Endothelial cell (in vitro differentiated cells): ENCODE results near the gene PA2G4. TPM values are rescaled to one million over a fixed set of nuclear protein-coding genes. Genes with fewer than 3 reads are reported as not detected.

Experiments
- DNase-seq: peaks from one replicate; pipeline ENCODE4 v3.0.0; 2021; ENCODE audit warnings: low spot score
- H3K27ac Mint-ChIP-seq: one replicate; pipeline ENCODE4 v1.8.0; 2021; ENCODE audit warnings: mixed read lengths, inconsistent platforms; ENCODE audit not compliant: unreplicated experiment
- H3K27me3 Mint-ChIP-seq: one replicate; pipeline ENCODE4 v1.8.0; 2021; ENCODE audit warnings: mild to moderate bottlenecking, moderate library complexity, mixed read lengths, inconsistent platforms; ENCODE audit not compliant: unreplicated experiment
- H3K36me3 Mint-ChIP-seq: one replicate; pipeline ENCODE4 v1.8.0; 2021; ENCODE audit warnings: mild to moderate bottlenecking, low read depth, mixed read lengths, inconsistent platforms; ENCODE audit not compliant: unreplicated experiment
- H3K4me1 Mint-ChIP-seq: one replicate; pipeline ENCODE4 v1.8.0; 2021; ENCODE audit warnings: mild to moderate bottlenecking, mixed read lengths, inconsistent platforms; ENCODE audit not compliant: unreplicated experiment
- H3K4me3 Mint-ChIP-seq: one replicate; pipeline ENCODE4 v1.8.0; 2021; ENCODE audit warnings: mild to moderate bottlenecking, mixed read lengths, inconsistent platforms; ENCODE audit not compliant: unreplicated experiment
- H3K9me3 Mint-ChIP-seq: one replicate; pipeline ENCODE4 v1.8.0; 2021; ENCODE audit warnings: mixed read lengths, inconsistent platforms; ENCODE audit not compliant: unreplicated experiment
- CTCF ChIP-seq: fragments of 200-600 bp; sonication (generic); IDR thresholded peaks from one replicate; pipeline ENCODE4 v1.5.0; 2021; ENCODE audit warnings: antibody characterized with exemption; ENCODE audit not compliant: unreplicated experiment
- total RNA-seq: library from RNA; stranded (reverse); fragmentation: NEBNext Ultra II Directional; extraction: Animal tissue kit (Norgen Biotek cat#: 25700); gene quantifications from one replicate; pipeline ENCODE4 v1.2.1, GENCODE V29; 2021; ENCODE audit not compliant: unreplicated experiment

The PA2G4 gene
- total RNA-seq, 1 donor from 2014 or later: 84.3 TPM

- no peak for TF ChIP-seq CTCF
- Mint-ChIP-seq H3K4me1 (peaks cover 23% of the 10 kb centered on the region), H3K36me3 (peaks cover 77% of the 10 kb centered on the region), H3K27me3 (peaks cover 16% of the 10 kb centered on the region), H3K4me3 (peak overlapping the region; percentile 81), H3K9me3 (no peaks in the 10 kb centered on the region), H3K27ac (no peak overlapping the region)
- no peak for DNase-seq
Observed at GRCh38 chr12:56137853-56138571, 33.7 kb downstream of the PA2G4 start.

DNA sequence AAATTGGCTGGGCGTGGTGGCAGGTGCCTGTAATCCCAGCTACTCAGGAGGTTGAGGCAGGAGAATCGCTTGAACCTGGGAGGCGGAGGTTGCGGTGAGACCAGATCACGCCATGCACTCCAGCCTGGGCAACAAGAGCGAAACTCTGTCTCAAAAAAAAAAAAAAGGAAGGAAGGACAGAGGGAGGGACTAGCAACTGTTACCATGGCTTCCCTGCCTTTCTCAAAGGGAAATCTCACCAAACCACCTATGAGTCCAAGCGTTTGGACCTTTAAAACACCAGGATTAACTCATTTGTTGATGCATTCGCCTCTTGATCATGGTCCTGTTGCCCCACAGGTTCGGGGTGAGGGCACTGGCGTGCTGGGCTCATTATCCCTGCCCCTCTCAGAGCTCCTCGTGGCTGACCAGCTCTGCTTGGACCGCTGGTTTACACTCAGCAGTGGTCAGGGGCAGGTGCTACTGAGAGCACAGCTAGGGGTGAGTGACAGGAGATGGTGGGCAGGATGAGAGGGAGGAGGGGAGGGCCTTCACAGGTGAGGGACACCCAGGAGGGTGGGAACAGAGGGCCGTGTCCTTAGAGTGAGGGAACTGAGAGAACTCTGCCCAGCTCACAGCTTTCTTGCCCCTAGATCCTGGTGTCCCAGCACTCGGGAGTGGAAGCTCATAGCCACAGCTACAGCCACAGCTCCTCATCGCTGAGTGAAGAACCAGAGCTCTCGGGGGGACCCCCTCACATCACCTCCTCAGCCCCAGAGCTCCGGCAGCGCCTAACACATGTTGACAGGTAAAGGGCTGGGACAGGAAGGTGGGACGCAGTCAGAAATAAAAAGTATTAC, 37.8 kb downstream of the PA2G4 start:
- Mint-ChIP-seq H3K4me3 (peak overlapping the region; percentile 80), H3K4me1 (peaks cover 56% of the 10 kb centered on the region), H3K27me3 (peaks cover 13% of the 10 kb centered on the region), H3K9me3 (no peaks in the 10 kb centered on the region), H3K36me3 (peaks cover 70% of the 10 kb centered on the region), H3K27ac (peak overlapping the region; percentile 99)
- TF ChIP-seq CTCF: no peak
- no peak for DNase-seq

DNA sequence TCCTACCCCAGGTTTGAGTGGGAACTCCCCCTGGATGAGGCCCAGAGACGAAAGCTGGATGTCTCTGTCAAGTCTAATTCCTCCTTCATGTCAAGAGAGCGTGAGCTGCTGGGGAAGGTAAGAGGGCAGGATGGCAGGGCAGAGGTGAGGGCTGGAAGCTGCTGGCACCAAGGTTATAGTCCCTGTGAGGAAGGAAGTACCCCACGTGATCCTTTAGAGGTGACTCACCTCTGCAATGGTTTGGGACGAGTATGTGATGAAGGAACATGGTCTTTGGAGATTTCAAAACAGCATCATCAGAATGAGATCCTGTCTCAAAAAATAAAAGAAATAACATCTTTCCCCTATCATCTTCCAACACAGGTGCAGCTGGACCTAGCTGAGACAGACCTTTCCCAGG, 38.9 kb downstream of the PA2G4 start:
- Mint-ChIP-seq H3K9me3 (no peaks in the 10 kb centered on the region), H3K4me1 (peaks cover 56% of the 10 kb centered on the region), H3K27me3 (peaks cover 10% of the 10 kb centered on the region), H3K4me3 (peak overlapping the region; percentile 80), H3K36me3 (peaks cover 61% of the 10 kb centered on the region), H3K27ac (peak overlapping the region; percentile 99)
- DNase-seq: no peak
- TF ChIP-seq CTCF: no peak

GRCh38 chr12:56143870-56144269, 39.5 kb downstream of the PA2G4 start:
- Mint-ChIP-seq H3K36me3 (peaks cover 54% of the 10 kb centered on the region), H3K27ac (peak overlapping the region; percentile 99), H3K9me3 (no peaks in the 10 kb centered on the region), H3K27me3 (peaks cover 8% of the 10 kb centered on the region), H3K4me1 (peaks cover 56% of the 10 kb centered on the region), H3K4me3 (peak overlapping the region; percentile 83)
- DNase-seq: peak; percentile 50
- TF ChIP-seq CTCF: no peak

DNA sequence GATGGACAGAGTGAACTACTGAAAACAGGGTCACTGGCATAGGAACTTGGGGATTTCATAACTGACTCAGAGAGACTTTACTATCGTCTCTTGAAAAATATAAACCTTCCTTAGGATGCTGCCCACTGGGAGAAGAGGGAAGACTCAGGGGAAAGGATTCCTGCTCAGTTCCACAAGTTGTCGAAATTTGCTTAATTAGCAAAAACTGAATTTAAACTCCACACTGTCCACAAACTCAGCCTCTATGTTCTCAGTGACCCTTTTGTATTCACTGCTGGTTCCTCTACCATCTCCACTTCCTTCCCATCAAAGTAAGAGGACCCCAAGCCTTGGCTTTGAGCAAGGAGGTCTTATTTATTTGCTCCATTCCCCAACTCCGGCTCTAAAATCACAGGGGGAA, 40.9 kb downstream of the PA2G4 start:
- TF ChIP-seq CTCF: no peak
- H3K4me3 Mint-ChIP-seq: peak overlapping the region; percentile 47
- peaks cover 52% of the 10 kb centered on the region for H3K4me1 Mint-ChIP-seq
- H3K27me3 Mint-ChIP-seq: peaks cover 8% of the 10 kb centered on the region
- no peaks in the 10 kb centered on the region for H3K9me3 Mint-ChIP-seq
- no peak for DNase-seq
- peaks cover 43% of the 10 kb centered on the region for H3K36me3 Mint-ChIP-seq
- no peak overlapping the region for H3K27ac Mint-ChIP-seq
